GM12801 (cell line): Measurements from ENCODE around the gene RAB30.

ENCODE experiments used
- CTCF ChIP-seq: IDR thresholded peaks from one replicate; pipeline ENCODE4 v1.5.1; 2011; ENCODE audit warnings: control low read depth; ENCODE audit not compliant: insufficient read length; ENCODE audit errors: extremely low read depth

Gene RAB30

DNA sequence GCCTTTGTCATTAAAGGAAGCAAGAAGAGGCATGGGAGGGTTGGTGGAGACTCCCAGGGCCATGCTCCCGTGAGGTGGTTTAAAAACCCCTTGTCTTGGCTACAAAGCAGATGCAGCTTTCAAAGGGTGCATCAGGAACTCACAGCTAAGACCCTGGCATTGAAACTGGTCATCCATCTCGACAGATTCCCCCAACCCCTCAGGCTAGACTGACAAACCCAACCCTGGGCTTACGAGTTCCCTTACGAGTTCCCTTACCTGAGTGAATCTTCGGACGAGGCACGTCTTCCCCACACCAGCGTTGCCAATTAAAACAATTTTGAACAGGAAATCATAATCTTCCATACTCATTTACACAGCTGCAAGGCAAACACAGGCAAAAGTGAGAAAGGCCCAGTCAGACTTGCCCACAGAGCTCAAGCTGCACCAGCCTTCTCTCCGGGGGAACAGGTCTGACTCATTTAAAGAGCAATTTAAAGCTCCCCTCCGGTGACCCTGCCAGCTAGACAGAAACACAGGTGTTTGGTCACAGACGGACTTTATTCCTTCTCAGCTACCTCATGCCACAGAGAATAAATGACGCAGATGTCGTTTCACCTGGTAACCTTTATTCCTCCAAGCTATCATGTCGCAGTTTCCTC is 74.6 kb downstream of the RAB30 start:
- TF ChIP-seq CTCF: no peak

- no peak for TF ChIP-seq CTCF
Observed at GRCh38 chr11:82995754-82996398, 75.8 kb downstream of the RAB30 start.

DNA sequence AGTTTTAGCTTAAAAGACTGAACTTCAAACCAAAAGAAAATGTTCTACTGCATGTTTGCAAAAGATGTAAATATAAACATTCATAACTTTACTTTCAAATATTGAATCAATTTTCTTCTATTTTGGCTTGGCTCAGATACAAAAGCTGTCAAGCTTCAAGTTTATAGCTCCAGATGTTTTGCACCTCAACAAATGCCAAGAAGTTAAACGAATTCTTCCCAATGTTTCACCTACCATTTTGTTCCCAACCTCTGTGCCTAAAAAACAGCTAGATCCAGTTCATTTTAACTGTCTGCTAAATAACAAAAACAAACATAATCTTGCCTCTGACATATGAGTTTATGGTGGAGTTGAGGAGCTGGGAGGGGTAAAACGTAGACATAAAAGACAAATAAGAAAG is 76.5 kb downstream of the RAB30 start:
- TF ChIP-seq CTCF: no peak

DNA sequence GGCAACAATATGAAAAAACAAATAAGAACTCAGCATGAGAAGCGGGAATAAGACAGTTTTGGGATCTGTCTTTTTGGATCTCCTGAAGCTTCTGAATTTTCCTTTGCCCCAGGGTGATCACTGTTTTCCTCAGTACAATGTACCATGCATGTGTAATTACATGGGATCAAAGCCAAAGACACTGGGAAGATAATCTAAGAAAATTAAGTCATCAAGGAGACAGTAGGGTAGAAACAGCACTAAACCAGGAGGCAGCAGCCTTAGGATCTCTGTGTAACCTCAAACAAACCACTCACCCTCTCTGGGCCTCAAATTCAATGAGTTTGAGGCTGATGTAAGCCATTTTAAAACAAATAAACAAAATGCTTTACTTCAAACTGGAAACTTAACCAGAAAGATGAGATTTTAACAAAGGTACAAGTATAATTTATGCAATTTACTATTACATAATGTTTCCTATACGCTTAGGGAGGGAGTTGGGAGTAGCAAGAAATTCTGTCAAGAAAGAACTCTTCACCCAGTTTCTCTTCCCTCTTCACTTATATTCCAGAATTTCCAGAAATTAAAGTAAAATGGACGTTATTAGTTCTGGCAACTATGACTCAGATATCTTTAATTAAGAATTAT is 77.0 kb downstream of the RAB30 start:
- no peak for TF ChIP-seq CTCF

DNA sequence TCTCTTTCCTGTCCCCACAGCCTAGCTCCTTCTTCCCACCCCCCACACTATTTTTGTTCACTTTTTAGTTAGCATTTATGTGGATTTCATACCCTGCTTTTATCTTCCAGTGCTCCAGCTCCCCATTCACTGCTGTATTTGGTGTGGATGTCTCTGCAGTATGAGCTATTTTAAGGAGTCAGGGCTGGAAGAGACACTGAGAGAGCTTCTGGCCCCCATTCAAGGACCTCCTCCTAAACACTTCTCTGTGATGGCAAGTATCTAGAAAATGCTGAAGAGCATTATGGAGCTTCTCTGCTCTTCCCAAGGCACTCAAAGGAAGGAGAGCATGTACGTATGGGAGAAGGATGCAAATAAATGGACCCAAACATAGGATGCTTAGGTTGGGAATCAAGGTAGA is 79.5 kb downstream of the RAB30 start:
- no peak for TF ChIP-seq CTCF

GRCh38 chr11:82989628-82990404 is 81.9 kb downstream of the RAB30 start:
- TF ChIP-seq CTCF: no peak

- TF ChIP-seq CTCF: no peak
Observed at GRCh38 chr11:82988936-82989627, 82.6 kb downstream of the RAB30 start.
